ENCODE data around the gene TBX5. TPM values are rescaled to one million over a fixed set of nuclear protein-coding genes. Genes with fewer than 3 reads are reported as not detected.

The TBX5 gene
- polyA plus RNA-seq, 4 donors, result 0.04 TPM; not detected in 3

DNA sequence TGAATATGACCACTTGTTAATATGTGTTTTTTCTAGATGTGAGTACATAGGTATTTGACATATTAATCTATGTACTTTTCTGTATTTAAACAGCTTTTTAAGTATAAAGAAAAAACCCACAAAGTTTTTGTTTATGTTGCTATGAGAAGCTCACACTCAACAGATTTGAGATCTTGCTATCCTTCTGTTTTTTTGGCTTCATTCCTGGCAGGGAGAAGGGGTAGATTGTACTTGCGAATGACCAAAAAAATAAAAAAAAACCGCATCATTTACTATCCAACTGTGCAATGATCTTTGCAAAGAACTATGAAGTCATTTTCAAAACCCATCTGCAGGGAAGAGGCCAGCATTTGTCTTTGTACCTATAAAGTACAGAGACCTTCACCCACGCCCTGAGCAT lies 28.4 kb upstream of the TBX5 start:
- DNase-seq (ENCODE audit: low read depth in 4 of 4, low spot score in 2 of 4), result no peak

DNA sequence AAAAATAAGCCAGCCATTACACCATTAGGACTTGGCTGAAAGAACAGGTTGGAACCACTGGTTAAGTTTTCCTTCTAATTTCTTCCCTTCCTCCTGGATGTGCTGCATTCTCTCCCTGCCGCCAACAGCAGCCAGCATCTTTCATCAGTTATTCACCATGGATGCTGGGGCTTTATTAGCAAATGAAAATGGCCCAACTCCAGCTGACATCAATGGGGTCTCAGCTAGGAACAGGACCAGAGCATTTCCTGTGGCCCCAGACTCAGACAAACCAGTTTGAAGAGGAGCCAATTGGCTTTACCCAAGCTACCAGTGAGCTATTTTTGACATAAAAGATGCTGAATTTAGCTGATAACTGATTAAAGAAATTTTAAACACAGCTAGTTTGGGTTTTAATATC lies 26.0 kb upstream of the TBX5 start:
- DNase-seq (ENCODE audit: low read depth in 4 of 4, low spot score in 2 of 4), result no peak

DNA sequence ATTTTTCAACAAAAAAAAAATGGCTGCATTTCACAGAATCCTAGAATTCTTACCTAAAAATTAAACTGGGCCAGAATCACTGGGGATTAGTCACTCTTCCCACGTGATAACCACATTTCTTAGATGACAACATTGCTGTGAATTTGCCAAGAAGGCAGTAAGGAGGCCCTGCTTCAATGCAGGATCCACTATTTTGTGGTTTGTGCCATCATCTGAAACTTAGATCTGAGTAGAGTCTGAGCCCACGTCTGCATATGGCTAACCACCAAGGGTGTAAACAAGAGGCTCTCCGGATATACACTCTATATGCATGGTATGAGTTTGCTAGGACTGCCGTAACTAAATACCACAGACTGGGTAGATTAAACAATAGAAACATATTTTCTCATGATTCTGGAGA lies 24.4 kb upstream of the TBX5 start:
- no peak for DNase-seq (ENCODE audit: low read depth in 4 of 4, low spot score in 2 of 4)

DNA sequence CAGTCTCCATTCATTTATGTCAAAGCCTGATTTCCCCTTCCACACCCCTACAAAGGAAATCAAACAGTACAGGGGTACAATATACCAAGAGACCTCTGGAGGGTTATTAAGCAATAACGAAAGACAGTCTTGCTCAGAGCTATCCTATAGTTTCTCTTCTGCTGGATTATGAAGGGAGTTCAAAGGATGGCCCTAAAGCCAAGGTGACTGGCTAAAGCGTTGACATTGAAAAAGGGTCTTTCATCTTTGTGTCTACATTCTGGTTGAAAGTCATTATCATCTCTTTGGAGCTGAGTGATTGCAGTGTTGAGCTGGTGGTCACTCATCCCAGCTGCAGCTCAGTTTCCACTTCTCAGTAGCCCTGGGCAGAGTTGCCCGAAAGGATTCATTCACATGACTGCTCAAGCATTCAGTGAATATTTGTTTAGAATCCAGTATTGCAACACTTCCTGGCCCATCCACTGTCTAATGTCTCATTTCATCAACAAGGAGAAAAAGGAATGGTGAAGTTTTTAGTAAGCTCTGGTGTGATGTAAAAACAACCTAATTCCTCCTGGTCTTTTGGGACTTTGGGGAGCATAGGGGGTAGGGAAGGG lies 19.2 kb upstream of the TBX5 start:
- DNase-seq (ENCODE audit: low read depth in 4 of 4, low spot score in 2 of 4), result no peak

DNA sequence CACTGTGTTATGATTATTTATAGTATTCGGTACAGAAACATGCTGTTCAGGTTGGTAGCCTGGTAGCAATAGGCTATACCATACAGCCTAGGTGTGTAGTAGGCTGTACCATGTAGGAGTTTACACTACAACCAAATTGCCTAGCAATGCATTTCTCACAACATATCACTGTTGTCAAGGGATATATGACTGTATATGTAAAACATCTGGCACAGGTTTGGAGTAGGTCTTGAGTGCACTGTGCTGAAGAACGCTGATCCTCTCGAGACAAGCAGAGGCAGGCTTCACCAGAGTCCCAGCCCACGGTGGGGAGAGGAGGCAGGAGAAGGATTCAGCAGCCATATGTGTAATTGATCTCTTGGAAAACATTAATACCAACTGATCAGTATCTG lies 15.0 kb upstream of the TBX5 start:
- DNase-seq (ENCODE audit: low read depth in 4 of 4, low spot score in 2 of 4), result no peak

DNA sequence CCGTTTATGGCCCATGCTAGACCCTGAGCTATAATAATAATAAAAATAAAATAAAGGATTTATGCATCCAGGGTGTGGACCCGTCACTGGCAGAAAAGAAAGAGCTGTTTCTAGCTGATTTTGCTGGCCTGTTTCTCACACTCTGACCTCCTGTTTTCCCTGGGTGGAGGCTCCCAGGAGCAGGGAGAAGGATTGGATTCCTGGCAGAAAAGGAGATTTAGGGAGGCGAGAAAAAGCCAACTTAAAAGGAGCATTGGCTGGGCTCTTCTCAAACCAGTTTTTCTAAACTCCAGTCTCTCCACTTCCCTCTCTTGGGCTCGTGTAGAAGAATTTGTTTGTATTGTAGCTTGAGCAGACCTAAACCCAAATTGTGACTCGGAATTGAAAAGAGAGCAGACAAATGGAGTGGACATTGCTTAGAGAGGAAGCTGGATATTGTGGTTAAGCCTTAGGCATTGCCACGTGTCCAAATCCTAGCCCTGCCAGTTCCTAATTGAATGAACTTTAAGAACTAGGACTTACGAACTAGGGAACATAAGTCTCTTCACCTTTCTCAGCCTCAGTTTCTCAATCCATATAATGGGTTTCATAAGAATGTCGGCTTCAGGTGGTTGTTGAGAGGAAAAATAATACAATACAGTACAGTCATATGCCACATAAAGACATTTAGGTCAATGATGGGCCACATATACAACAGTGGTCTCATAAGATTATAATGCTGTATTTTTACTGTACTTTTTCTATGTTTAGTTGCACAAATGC lies 14.4 kb upstream of the TBX5 start:
- DNase-seq (ENCODE audit: low read depth in 4 of 4, low spot score in 2 of 4), result no peak

DNA sequence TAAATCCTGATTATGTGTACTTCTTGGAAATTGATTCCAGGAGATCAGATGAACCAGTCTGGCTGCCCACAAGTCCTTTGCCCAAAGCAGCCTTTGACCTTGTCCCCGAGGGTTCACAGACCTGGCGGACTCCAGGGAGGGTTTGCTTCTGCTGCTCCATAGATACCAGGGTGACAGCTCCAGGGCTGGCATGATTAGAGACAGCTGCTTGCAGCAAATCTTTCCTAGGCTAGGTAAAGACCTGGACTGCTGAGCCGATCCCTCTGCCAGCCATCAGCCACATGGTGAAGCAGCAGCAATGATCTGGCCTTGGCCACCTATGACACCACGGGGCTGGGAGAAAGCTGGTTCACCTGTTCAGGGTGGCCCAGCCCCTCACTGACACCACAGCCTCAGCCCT lies 10.1 kb upstream of the TBX5 start:
- no peak for DNase-seq (ENCODE audit: low read depth in 4 of 4, low spot score in 2 of 4)

DNA sequence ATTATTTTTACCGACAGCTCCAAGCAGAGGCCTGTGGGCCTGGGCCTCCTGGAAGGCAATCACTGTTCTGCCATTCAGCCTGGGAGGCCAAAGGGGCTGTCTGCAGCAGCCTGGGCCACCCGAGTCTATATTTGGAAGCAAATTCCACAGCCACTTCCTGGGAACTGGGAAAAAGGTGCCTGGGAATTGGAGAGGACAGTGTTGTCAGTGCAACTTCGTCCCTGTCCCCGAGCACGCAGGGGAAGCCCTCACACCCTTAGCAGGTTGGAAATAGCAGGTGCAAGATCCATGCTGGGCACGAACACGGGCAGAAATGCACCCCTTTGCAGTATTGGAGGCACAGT lies 9.6 kb upstream of the TBX5 start:
- no peak for DNase-seq (ENCODE audit: low read depth in 4 of 4, low spot score in 2 of 4)

DNA sequence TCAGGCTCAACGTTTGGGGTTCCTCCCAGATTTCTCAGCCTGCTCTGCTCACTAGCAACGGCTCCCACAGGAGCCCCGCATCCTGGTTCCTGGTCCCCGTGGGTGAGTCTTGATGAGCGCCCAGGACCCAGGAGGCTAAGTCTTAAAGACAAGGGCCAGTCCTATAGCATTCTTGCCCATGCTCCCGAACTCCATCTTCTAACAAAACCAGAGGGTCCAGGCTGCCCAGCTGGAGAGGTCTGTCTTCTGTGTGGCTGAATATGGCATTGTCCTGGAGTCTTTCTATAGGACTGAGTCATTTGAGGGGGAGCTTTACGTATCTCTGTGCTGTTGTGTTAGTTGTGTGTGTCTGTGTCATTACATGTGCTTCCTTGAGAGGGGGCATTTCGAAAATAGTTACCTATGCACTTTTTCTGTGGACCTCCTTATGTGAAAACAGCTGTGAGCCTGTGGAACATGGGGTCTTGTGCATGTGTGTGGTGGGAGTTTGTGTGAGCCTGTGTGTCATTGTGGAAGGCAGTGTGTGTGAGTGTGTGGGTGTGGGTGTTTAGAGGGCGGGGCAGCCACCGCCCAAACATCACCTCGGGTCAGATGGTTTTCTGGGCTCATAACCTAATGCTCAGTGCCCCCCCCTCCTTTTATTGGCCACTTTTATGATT lies 9.1 kb upstream of the TBX5 start:
- DNase-seq (ENCODE audit: low read depth in 4 of 4, low spot score in 2 of 4), result no peak

DNA sequence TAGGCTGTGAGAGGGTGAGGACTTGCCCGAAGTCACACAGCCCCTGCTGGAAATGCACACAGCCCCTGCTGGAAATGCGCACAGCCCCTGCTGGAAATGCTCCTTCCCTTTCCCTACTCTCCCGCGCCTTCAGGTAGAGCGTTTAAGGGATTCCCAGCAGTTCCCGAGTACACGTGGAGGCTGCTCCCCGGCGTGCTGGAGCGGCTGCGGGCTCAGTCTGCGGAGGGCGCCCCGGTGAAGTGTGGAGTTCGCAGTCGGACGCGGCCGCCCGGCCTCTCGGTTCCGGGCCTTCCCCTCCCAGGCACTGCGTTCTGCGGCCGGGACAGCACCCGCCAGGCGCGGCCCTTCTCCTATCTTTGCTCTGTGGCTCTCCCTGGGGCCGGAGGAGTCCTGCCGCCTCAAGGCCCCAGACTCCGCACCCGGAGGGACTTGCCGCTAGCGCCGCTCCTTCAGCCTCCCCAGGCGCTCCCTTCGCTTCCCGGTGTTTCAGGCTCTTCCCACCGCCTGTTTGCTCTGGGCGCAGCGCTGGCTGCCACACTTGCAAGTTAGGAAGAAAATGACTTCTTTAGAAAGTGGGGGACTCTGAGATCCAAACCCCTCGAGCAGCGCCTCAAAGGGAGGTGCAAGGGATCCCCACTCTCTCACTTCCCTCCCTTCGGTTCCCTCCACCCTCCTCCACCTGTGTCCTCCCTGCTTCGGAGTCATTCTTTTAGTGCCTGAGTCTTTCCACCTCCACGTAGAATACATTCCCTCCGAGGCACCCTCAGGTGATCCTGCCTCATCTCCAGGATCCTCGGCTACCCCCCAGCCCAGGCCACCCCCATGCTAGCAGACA lies 8.3 kb upstream of the TBX5 start:
- DNase-seq (ENCODE audit: low read depth in 4 of 4, low spot score in 2 of 4), result no peak

DNA sequence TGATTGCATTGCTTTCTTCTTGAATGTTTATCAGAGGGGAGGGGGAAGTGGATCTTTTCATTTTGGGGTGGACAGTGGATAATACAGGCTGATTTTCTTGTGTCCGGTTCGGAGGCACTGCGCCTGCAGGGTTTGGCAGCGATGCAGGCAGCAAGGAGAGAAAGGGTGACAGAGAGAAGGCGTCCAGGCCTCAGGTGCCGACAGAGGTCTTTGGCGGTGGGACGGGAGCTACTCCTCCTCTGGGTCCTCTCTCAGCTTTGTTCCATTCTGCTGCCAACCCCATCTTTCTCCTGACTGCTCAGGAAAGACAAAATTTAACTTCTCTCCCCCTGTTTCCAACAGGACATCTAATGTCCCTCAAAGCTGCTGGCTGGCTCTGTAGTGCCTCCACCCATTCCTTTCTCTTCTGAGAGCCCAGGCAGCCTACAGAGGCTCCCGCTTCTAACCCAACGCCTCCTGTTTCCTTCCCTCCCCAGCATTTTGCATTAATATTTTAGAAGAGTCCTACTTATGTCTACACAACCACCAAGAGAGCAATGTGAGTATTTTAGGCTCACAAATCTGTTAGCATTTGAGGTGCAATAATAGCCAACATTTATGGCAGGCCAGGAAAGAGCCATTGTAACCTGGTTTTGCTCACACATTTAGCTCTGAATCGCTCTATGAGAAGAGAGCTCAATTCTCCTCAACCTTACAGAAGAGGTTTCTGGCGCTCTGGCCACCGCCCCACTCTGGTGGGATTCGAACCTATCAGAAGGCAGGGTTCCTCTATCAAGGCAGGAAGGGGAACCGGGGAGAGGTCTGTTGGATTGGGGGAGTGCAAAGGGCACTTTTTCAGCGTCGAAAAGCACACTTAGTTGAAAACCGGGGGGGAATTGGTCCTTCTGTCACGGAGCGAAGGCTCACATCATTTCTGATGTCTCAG lies 7.1 kb upstream of the TBX5 start:
- DNase-seq (ENCODE audit: low read depth in 4 of 4, low spot score in 2 of 4), result no peak

DNA sequence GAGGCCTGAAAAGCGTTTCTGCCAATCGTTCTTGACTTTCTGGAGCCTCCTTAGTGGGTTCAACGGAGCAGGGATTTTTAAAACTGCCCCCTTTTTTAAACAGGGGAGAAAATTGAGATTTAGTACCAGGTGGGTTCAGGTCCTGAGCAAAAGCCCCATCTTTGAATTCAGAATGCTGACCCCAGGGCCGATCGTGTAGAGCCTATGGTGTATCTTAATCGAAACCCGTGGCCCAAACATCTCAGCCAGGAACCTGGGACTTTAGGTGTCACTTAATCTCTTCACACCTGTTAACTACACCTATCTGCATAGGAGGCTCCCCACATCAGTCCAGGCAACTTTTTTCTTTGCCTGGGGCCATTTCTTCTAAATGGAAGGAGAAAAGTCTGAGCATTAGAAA lies 6.4 kb upstream of the TBX5 start:
- DNase-seq (ENCODE audit: low read depth in 4 of 4, low spot score in 2 of 4), result no peak

DNA sequence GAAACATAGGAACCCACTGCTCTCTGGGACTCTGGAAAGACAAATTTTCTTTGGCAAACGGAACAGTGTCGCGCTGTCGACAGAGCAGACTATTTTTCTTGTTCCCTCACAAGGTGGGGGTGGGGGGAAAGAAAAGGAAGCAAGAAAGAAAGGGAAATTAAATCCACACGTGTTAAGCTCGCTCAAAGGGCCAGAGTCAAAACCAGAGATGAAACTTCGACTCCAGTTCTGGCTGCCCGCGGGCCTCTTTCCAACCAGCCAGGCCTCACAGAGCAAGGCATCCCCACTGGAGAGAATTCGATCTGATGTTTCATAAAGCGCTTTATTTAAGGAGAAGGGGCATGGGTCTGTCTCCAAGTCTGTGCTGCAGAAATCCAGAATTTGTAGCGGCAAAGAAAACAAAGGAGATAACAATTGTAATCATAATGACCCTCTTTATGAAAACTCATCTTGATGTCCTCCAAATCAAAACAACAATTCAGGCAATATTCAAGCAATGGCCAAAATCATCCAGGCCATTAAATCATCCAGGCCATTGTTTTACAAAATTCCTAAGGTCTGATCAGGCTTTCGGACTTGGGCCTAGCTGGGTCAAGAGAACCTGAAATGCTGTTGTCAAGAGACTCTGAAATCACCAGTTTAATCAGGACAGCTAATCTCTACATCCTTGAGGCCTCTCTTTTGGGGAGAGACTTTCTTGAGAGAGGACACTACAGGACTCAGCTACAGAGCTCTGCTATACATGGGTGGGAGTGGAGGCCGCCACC lies 5.3 kb upstream of the TBX5 start:
- DNase-seq (ENCODE audit: low read depth in 4 of 4, low spot score in 2 of 4), result no peak

DNA sequence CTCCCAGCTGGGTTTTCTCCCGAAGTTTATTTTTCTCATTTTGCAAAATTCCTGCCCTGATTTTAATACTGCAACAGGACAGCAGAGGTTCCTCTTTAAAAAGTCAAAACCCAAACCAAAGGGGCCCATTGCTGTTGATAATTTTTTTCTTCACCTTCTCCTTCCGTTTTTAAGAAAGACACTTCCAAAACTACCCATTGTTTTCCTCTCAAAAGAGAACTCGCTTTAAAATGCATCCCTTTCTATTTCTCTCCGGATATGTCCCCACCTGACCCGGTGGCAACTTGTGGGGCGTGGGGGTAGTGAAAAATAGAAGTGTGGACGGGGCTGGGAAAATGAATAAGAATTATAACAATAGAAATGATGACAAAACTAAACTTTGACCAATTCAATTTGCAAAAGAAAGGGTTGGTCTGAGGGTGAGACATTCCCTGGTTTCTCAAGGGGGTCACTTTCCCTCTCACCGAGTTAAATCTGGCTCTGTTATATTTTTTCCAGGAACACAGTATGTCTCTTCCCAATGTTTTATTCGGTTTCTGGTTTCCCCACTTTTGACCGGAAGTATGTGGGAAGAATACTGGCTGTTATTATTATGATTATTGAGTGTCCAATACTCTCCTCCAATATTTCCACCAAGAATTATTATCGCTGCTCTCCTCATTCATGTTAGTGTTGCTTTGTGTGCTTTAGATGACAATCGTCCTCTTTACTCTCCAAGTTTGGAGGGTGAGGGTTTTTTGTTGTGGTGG lies 4.1 kb upstream of the TBX5 start:
- DNase-seq (ENCODE audit: low read depth in 4 of 4, low spot score in 2 of 4), result no peak

DNA sequence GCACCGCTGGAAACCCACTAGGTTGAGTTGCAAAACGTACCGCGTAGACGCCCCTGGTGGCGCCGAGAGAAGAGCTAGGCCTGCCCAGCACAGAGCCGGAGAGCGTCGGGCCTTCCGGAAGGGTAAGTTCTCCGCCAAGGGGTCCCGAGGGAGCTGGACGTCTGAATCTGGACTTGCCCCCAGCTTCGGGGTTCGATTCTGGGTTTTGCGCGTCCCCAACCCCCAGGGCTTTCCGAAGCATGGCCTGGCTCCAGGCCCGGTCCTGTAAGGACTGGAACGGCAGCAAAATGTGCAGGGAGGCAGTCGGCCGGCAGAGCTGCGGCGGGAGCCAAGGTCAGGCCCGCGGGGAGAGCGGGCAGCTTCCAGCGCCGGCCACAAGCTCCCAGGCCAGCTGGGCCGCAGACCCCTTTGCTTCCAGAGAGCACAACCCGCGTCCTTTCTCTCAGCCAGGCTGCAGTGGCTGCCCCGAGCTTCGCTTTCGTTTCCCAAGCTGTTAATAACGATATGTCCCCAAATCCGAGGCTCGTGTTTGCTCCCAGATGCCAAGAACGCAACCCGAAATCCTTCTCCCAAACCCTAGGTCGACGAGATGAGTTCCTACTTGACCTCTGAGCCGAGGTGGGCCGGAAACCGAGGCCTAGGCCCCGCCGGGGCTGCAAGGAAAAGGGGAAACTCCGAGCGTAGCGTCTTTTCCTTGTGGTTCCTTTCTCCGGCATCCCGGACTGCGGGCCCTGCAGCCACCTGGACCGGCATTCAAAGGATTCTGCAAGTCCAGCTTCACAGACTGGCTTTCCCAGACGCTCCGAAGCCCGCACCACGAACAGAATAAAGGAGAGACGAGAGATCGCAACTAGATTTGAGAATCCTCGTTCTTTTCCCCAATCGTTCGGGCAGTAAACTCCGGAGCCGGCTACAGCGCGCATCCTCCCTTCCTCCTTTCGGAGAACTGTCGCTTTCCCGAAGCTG lies 3.2 kb upstream of the TBX5 start:
- DNase-seq (ENCODE audit: low read depth in 4 of 4, low spot score in 2 of 4), result no peak

DNA sequence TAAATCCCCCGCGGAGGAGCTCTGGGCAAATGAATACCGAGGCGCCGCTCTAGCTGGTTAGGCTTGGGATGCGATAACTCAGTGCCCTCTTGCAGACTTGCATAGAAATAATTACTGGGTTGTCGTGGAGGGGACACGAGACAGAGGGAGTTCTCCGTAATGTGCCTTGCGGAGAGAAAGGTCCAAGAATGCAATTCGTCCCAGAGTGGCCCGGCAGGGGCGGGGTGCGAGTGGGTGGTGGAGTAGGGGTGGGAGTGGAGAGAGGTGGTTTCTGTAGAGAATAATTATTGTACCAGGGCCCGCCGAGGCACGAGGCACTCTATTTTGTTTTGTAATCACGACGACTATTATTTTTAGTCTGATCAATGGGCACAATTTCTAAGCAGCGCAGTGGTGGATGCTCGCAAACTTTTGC lies 2.5 kb upstream of the TBX5 start:
- no peak for DNase-seq (ENCODE audit: low read depth in 4 of 4, low spot score in 2 of 4)

DNA sequence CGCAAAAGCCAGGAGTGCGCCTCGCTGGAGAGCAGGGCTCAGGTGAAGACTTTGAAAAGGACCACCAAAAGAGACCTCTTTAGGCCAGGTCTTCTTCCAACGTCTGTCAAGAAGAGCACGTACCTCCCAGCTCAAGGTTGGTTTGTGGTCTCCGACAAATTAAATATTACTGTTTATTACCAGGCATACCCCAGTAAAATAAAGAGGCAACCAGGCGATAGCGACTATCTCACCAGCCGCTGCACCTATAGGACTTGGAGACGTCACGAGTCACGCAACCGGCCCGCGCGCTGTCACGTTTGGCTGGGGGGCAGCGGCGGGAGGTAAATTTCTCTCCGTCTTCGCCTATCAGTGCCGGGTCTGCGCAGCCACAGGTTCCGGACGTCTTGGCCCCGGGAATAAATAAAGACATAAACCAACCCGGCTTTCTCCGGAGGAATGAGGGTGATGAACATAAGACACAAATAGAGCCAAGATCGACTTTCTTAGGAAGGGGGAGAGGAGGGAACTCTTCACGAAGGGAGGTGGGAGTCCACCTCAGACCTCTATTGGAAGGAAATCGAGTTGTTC lies 2.0 kb upstream of the TBX5 start:
- no peak for DNase-seq (ENCODE audit: low read depth in 4 of 4, low spot score in 2 of 4)
